GM21515 (cell line): ENCODE results near the gene DPF3.

Experiments
- ATAC-seq: cut with Tn5 transposase; IDR thresholded peaks from one replicate; pipeline ENCODE4 v1.9.1; 2021; ENCODE audit not compliant: unreplicated experiment

Gene DPF3

DNA sequence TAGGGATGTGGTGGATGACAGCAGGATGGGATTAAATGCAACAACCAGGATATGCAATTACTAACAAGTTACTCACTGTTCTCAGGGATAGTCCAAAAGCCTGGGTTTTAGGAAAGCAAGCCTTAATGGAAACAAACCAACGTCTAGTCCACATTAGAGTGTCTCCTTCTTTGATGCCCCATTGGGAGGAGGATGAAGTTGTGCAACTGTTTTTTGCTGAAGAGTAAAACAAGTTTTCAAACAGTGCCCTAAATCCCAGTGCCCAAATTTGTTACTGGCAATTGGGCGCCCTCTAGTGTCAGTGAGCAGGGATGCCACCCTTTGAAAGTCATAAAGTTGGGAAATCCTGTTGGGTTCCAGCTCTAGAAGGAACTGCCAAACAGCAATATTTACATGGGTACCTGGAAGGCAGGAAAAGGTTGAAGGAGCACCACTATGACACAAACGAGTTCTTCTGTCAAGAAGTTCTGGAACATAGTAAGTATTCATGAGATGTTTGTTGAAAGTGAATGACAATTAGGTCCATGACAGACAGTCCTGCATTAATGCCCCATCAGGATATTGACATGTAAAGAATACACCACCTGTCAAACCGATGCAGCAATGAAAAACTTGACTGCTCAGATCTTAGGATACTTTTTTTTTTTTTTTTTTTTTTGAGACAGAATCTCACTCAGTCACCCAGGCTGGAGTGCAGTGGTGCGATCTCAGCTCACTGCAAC lies 11.1 kb upstream of the DPF3 start:
- ATAC-seq, result no peak

GRCh38 chr14:72904218-72904617 lies 10.3 kb upstream of the DPF3 start:
- no peak for ATAC-seq

GRCh38 chr14:72903716-72904115 lies 9.8 kb upstream of the DPF3 start:
- ATAC-seq, result no peak

DNA sequence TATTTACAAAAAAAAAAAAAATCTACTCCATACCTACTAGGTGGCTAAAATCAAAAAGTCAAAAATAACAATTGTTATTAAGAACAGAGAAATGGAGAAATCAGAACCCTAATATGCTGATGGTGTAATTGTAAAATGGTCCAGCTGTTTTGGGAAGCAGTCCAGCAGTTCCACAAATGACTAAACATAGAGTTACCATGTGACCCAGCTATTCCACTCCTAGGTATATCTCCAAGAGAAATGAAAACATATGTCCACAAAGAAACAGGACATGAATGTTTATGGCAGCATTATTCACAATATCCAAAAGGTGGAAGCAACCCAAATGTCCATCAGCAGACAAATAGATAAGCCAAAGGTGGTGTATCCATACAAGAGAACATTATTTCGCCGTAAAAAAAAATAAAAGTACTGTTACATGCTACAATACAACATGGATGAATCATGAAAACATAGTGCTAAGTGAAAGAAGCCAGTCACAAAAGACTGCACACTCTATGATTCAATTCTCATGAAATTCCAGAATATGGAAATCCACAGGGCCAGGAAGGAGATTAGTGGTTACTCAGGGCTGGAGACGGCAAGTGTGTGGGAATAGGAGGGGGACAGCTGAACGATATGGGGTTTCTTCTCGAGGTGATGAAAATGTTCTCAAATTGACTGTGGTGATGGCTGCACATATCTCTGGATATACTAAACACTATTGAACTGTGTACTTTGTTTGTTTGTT lies 9.1 kb upstream of the DPF3 start:
- no peak for ATAC-seq

DNA sequence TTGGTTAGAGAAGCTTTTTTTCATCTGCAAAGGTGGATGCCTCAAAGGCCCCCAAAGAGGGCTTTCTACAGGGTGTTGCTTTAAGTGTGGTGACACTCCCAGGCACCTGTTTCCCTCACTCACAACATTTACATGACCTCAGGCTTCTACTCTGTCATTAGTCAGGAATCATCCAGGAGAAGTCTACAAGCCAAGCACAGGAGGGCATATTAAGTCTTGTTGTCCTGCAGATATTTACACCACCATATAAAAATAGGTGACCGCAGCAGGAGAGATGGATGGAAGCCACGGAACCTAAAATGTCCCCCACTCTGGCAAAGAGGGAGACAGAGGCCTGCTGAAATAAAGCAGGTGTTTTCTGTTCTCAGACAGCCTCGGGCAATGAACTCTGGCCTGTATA lies 7.5 kb upstream of the DPF3 start:
- ATAC-seq, result no peak

DNA sequence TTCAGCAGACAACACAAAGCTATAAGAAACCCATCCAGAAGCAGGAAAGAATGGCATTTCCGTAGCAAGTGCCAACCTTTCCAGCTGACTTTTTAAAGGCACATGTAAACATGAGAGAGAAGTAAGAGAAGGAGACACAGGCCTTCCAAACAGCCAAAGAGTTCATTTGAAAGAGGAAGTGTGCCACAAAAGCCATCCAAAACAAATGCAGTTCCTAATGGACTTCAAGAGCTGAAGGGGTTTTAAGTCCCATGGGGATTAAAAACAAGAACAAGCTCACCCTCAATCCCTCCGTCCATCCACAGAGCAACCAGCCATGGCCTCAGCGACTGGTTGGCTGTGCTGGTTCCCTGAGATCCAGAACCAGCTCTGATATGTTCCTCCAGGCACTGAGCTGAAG lies 4.5 kb upstream of the DPF3 start:
- no peak for ATAC-seq

GRCh38 chr14:72894623-72895378 lies 900 bp upstream of the DPF3 start:
- no peak for ATAC-seq

GRCh38 chr14:72894323-72894622 lies 372 bp upstream of the DPF3 start:
- ATAC-seq, result no peak

DNA sequence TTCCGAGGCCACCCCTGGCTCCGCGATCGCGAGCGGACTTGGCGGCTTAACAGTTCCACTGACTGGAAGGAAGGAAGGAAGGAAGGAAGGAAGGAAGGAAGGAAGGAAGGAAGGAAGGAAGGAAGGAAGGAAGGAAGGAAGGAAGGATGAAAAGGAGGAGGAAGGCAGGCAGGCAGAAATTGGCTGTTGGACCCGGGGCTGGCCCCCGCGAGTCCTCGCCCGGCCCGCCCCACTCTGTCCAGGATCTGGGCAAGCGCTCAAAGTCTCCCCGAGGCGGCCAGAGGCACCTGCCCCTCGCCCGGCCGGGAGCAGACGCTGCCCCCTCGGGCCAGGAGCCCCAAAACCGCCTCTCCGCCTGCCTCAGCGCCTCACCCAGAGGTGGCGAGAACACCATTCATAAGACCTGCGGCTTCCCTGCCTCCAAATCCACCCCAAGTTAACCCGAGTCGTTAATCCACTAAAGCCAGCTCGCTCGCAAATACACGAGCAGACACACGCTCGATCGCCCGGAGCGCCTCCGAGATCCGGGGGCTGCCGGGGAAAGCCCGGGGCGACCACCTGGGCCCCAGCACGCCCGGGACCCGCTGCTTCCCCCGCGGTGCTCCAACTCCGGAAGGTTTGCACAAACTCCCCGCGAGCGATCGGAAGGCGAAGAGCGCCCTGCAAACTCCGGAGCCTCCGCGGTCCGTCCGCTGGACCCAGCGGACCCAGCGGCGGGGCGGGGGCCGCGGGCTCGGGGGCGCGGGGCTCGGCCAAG lies 844 bp downstream of the DPF3 start:
- ATAC-seq, result peak; percentile 23

GRCh38 chr14:72892103-72892878 lies 1.6 kb downstream of the DPF3 start:
- no peak for ATAC-seq

GRCh38 chr14:72891666-72892102 lies 2.2 kb downstream of the DPF3 start:
- no peak for ATAC-seq

GRCh38 chr14:72889366-72889765 lies 4.5 kb downstream of the DPF3 start:
- ATAC-seq, result no peak

DNA sequence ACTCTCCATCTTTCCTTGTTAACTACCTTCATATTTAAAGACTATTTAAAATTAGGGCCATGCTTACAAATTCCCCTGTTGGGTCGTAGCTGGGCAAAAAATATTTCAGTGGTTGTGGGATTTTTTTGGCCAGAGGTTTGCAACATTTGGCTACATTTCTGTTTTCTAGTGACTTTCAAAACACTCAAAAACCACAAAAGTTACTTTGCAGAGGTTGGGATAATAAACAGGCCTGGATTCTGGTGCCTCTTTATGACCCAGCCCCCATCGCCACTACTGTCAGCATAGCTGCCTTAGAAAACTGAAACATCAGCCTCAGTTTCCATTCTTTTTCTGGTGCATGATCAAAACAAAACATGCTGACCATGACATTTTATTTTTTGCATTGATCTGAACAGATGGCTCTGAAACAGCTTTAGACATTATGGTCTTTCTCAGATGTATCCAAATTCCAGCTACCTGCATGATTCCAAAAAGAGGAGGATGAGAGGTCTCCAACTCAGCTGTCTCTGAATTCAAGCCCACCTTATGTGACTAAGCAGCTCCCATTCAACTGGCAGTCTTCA lies 5.2 kb downstream of the DPF3 start:
- no peak for ATAC-seq

DNA sequence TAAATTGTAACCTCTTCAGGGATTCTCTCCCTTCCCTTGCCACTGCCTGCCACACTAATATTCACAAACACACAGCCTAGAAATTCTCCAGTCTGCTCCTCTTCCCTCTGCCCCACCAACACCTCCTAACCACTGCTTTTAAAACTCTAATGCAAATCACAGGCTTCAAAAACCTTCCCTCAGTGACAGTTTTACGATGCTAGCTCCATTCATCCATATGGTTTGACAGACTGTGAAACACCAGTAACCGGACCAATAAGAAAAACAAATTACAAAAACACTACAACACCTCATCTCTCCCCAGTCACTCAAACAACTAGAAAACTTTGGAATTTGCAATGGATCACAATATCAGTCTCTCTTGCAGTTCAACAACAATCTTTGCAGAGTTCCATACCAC lies 5.7 kb downstream of the DPF3 start:
- ATAC-seq, result no peak

DNA sequence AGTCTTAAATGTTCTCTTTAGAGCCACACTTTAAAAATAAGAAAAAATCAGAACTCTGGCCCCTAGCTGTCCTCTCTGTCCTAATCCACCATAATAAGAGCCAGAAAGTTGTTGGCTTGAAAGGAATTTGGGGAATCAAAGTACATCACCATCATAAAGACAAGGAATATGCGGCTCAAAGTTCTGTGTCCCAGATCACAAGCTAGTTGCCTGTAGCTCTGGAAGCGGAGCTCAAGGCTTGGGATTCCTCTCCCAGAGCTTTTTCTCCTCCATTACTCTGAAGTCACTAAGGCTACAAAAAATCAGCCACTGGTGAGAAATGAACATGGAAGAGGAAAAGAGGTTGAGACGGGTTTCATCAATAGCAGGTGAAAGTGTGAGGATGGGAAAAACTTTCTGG lies 6.4 kb downstream of the DPF3 start:
- ATAC-seq, result no peak

- no peak for ATAC-seq
These were observed 9.5 kb downstream of the DPF3 start for GRCh38 chr14:72884386-72884785.

GRCh38 chr14:72883961-72884360 lies 9.9 kb downstream of the DPF3 start:
- no peak for ATAC-seq

GRCh38 chr14:72883109-72883508 lies 10.8 kb downstream of the DPF3 start:
- ATAC-seq, result no peak

GRCh38 chr14:72882463-72882862 lies 11.4 kb downstream of the DPF3 start:
- ATAC-seq, result no peak

DNA sequence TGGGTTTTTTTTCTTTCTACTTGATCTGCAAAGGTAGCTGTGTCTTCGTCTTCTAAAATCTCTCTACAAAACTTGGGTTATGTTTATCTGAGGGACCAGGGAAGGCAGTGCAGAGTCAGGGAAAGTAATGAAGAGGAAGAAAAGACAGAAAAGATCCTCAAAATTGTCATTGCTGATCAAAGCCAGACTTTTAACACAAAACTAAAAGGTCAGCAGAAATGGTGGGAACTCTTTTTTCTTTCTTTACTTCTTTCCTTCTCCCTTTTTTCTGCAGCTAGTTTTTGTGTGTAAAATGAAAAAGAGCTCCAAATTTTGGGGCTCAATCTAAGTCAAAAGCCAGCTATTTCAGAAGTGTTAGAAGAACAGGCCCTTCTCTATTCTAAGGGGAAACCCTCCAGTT lies 11.9 kb downstream of the DPF3 start:
- ATAC-seq, result no peak
